Measurements from ENCODE around the gene PIK3CG.
A peak's percentile ranks its signal among the peaks of the same experiment; 100 is the strongest.
"Not testable (repeated sequence)": the region's sequence is repeated elsewhere in the genome, so short reads cannot be mapped to it uniquely, and the experiment has no call there.

Gene PIK3CG

GRCh38 chr7:106865130-106866041 is at the start of gene PIK3CG:
TSS of gene PIK3CG (plus strand) at chr7:106865282. CDS start at chr7:106867562, 2,280 bp downstream.
- peak; percentile 23 for DNase-seq

- no peak for DNase-seq
Measured at GRCh38 chr7:106817098-106817497, 48.0 kb upstream of the PIK3CG start.

GRCh38 chr7:106818736-106819135 is 46.3 kb upstream of the PIK3CG start:
- DNase-seq: no peak

- DNase-seq: no peak
Measured at GRCh38 chr7:106819546-106819945, 45.5 kb upstream of the PIK3CG start.

GRCh38 chr7:106820321-106821217 is 44.5 kb upstream of the PIK3CG start:
- DNase-seq: no peak

GRCh38 chr7:106823631-106824030 is 41.5 kb upstream of the PIK3CG start:
- DNase-seq: no peak

GRCh38 chr7:106824458-106824857 is 40.6 kb upstream of the PIK3CG start:
- DNase-seq: no peak

- DNase-seq: no peak
Measured at GRCh38 chr7:106827626-106828025, 37.5 kb upstream of the PIK3CG start.

GRCh38 chr7:106829496-106829895 is 35.6 kb upstream of the PIK3CG start:
- DNase-seq: no peak

- DNase-seq: not testable (repeated sequence)
Measured at GRCh38 chr7:106830896-106831295, 34.2 kb upstream of the PIK3CG start.

- no peak for DNase-seq
Measured at GRCh38 chr7:106836816-106837215, 28.3 kb upstream of the PIK3CG start.

GRCh38 chr7:106839511-106839910 is 25.6 kb upstream of the PIK3CG start:
- no peak for DNase-seq

GRCh38 chr7:106840342-106840741 is 24.7 kb upstream of the PIK3CG start:
- DNase-seq: no peak

- DNase-seq: no peak
Measured at GRCh38 chr7:106841896-106842390, 23.1 kb upstream of the PIK3CG start.

GRCh38 chr7:106844279-106844997 is 20.6 kb upstream of the PIK3CG start:
- DNase-seq: no peak

GRCh38 chr7:106848049-106848448 is 17.0 kb upstream of the PIK3CG start:
- DNase-seq: no peak

GRCh38 chr7:106848851-106849442 is 16.1 kb upstream of the PIK3CG start:
- no peak for DNase-seq

- not testable (repeated sequence) for DNase-seq
Measured at GRCh38 chr7:106851632-106852031, 13.4 kb upstream of the PIK3CG start.

- DNase-seq: no peak
Measured at GRCh38 chr7:106853250-106853908, 11.7 kb upstream of the PIK3CG start.

- no peak for DNase-seq
Measured at GRCh38 chr7:106855540-106856132, 9.4 kb upstream of the PIK3CG start.

Measured in CD4-positive, alpha-beta T cell treated with Interferon gamma for 1 hour (primary cell).